HL-60 (cell line): ENCODE results near the gene IBA57.

Experiments used
- DNase-seq, 2 experiments: peaks; one replicate each; pipeline ENCODE4 v3.0.0-alpha.2; 2010 to 2020; ENCODE audit warnings: low read depth in 1 of 2, low spot score in 1 of 2
- H3K27ac ChIP-seq: fragments of 250-450 bp; sonication (Bioruptor Pico); replicated peaks from 2 replicates; pipeline ENCODE4 v1.5.1; 2020; ENCODE audit warnings: mild to moderate bottlenecking, moderate library complexity
- H3K27me3 ChIP-seq: fragments of 250-450 bp; sonication (Bioruptor Pico); 2 replicates; pipeline ENCODE4 v1.5.1; 2021; ENCODE audit warnings: mild to moderate bottlenecking, moderate library complexity; ENCODE audit not compliant: insufficient read depth, poor library complexity, severe bottlenecking
- H3K4me3 ChIP-seq: replicated peaks from 2 replicates; pipeline ENCODE4 v1.5.1; 2011; ENCODE audit warnings: mild to moderate bottlenecking, control low read depth, low read length; ENCODE audit not compliant: insufficient read depth
- CTCF ChIP-seq: IDR thresholded peaks from one replicate; pipeline ENCODE4 v1.5.1; 2011; ENCODE audit warnings: low read length, control low read depth, inconsistent platforms; ENCODE audit not compliant: insufficient read depth
- GABPA ChIP-seq: IDR thresholded peaks from 2 replicates; pipeline ENCODE4 v1.6.1; 2012; ENCODE audit warnings: low read depth
- POLR2AphosphoS5 ChIP-seq: IDR thresholded peaks from 2 replicates; pipeline ENCODE4 v1.6.1; 2012; ENCODE audit warnings: low read depth
- REST ChIP-seq: IDR thresholded peaks from 2 replicates; pipeline ENCODE4 v1.6.1; 2012; ENCODE audit warnings: low read depth; ENCODE audit not compliant: insufficient replicate concordance
- SPI1 ChIP-seq: IDR thresholded peaks from 2 replicates; pipeline ENCODE4 v1.6.1; 2012; ENCODE audit warnings: low read depth, mild to moderate bottlenecking, borderline replicate concordance

IBA57 gene

GRCh38 chr1:228210712-228211530 lies 45.3 kb downstream of the IBA57 start:
- no peak for TF ChIP-seq REST
- no peak for TF ChIP-seq CTCF
- TF ChIP-seq GABPA, result no peak
- TF ChIP-seq SPI1, result no peak
- Histone ChIP-seq H3K4me3 (no peak overlapping the region), H3K27ac (no peak overlapping the region), H3K27me3 (peaks cover 6% of the 10 kb centered on the region)
- no peak for DNase-seq

- H3K27ac ChIP-seq, result no peak overlapping the region
- H3K4me3 ChIP-seq, result no peak overlapping the region
- no peak for DNase-seq
- peaks cover 6% of the 10 kb centered on the region for H3K27me3 ChIP-seq
- TF ChIP-seq GABPA (no peak), POLR2AphosphoS5 (no peak), REST (no peak), SPI1 (no peak), CTCF (no peak)
These were observed 46.2 kb downstream of the IBA57 start for GRCh38 chr1:228211531-228212414.

- no peak for DNase-seq
- H3K27me3 ChIP-seq, result peaks cover 6% of the 10 kb centered on the region
- no peak overlapping the region for H3K4me3 ChIP-seq
- no peak overlapping the region for H3K27ac ChIP-seq
- TF ChIP-seq GABPA, result no peak
- no peak for TF ChIP-seq REST
- no peak for TF ChIP-seq SPI1
- TF ChIP-seq POLR2AphosphoS5, result no peak
- no peak for TF ChIP-seq CTCF
These were observed 46.9 kb downstream of the IBA57 start for GRCh38 chr1:228212415-228212965.
